Measurements from ENCODE around the gene UBALD1.

DNA sequence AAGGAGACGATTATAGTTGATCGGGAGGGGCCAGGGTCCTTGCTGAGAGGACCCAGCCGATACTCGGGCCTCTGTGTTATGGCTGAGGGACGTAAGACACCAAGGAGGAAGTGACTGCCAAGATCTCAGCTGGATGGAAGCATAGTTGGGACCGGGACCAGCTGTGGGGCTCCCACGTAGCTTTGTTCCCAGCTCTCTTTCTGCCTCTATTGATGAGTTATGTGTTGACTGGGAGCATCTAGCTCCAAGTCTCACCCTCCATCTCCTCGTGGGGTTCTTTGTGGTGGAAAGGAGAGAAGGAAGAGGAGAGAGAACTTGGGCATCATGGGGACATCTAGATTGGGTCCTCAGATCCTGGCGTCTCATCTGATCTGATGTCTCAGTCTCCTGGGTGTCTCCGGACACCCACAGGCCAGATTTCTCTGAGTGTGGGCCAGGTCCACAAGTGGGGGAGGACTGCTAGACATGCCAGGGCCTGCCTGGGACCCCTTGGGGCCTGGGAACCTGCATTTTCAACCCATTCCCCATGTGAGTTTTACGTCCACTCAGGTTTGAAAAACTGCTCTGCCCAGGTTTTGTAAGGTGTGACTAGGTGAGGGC is 11.0 kb upstream of the UBALD1 start:
- TF ChIP-seq EZH2 (IDR thresholded peaks at IDR 0.05), result no peak
- TF ChIP-seq POLR2AphosphoS5 (IDR thresholded peaks at IDR 0.05; ENCODE audit: borderline replicate concordance, low read depth, low read length), result no peak

Data from SK-N-MC (cell line).